Measurements from ENCODE around the gene C5. TPM values are rescaled to one million over a fixed set of nuclear protein-coding genes. Genes with fewer than 3 reads are reported as not detected.
"Not testable (repeated sequence)": the region's sequence is repeated elsewhere in the genome, so short reads cannot be mapped to it uniquely, and the experiment has no call there.

C5 gene
- polyA plus RNA-seq, 6 donors from 2014 or later: 0.47 to 1.7 (median 0.74) TPM; not detected in 1

DNA sequence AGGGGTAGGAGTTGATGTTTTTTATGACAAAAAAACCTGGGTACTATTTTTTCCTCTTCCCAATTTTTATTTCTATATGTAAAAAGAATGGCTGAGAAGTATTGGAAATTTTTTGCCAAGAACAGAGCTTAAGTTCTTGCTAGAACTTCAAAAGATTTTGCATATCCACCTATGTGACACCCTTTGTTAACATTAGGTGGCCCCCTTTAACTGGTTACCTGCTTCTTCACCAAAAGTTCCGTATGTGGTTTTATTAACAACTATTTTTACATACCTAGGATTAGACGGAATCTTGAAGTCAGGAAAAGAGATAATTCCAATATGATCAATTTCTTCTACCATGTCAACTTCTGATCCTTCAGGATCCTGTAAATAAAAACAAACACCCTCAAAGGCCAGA, 15.5 kb downstream of the C5 start:
- Mint-ChIP-seq H3K9me3 (peaks cover 0 to 5% (median 0%) of the 10 kb centered on the region in 7 donors), H3K4me3 (no peak overlapping the region), H3K4me1 (no peaks in the 10 kb centered on the region), H3K27me3 (no peaks in the 10 kb centered on the region), H3K27ac (no peak overlapping the region), H3K36me3 (peaks cover 0 to 14% of the 10 kb centered on the region in 2 donors)
- ATAC-seq (ENCODE audit: low read depth in 2 of 2) (no peak), DNase-seq (no peak)

DNA sequence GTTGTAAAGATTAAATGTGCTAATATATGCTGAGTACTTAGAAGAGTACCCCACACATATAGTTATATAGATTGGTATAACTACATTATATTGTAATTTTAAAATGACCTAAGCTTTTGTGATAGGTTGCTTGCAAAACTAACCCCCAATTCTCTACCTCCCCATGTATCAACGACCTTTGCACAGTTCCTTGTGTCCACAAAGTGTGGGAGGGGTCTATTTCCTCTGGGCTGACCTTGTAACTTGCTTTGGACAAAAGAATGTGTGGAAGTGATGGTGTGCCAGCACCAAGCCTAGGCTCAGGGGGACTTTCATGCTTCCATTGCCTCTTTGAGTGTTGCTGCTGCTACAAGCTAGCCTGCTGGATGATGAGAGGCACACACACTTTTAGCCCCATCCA, 20.6 kb downstream of the C5 start:
- Mint-ChIP-seq H3K9me3 (peaks cover 0 to 4% (median 0%) of the 10 kb centered on the region in 7 donors), H3K4me3 (no peak overlapping the region), H3K36me3 (peaks cover 6 to 8% of the 10 kb centered on the region in 2 donors), H3K27me3 (no peaks in the 10 kb centered on the region), H3K27ac (peak overlapping the region in 1 of 6 donors; percentile 9), H3K4me1 (no peaks in the 10 kb centered on the region)
- ATAC-seq (ENCODE audit: low read depth in 2 of 2): no peak
- DNase-seq: no peak

DNA sequence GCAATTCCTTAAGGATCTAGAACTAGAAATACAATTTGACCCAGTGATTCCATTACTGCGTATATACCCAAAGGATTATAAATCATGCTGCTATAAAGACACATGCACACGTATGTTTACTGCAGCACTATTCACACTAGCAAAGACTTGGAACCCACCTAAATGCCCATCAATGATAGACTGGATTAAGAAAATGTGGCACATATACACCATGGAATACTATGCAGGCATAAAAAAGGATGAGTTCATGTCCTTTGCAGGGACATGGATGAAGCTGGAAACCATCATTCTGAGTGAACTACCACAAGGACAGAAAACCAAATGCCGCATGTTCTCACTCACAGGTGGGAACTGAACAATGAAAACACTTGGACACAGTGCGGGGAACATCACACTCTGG, 21.8 kb downstream of the C5 start:
- peaks cover 6 to 13% of the 10 kb centered on the region in 2 donors for H3K36me3 Mint-ChIP-seq
- ATAC-seq (ENCODE audit: low read depth in 2 of 2); DNase-seq; H3K27ac Mint-ChIP-seq; H3K27me3 Mint-ChIP-seq; H3K4me1 Mint-ChIP-seq; H3K9me3 Mint-ChIP-seq; H3K4me3 Mint-ChIP-seq: not testable (repeated sequence)

DNA sequence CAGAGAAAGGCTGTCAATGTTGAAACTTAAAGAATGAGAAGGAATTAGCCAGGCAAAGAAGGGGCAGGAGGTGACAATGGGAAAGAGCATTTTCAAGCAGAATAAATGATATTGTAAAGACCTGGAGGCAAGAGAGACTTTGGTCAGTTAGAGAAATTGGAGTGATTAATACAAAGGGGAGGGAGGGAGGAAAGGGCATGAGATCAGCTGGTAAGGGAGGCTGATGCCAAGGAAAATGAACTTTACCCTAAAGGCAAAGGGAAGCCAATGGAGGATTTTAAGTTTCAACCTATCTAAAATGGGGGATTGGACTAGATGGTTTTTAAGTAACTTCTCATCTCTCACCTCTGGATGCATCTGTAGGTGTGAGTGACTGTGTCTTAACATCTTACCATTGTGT, 23.3 kb downstream of the C5 start:
- Mint-ChIP-seq H3K27ac (peak overlapping the region in 2 of 6 donors; percentile 45 to 88), H3K27me3 (no peaks in the 10 kb centered on the region), H3K4me1 (no peaks in the 10 kb centered on the region), H3K9me3 (peaks cover 0 to 4% (median 0%) of the 10 kb centered on the region in 7 donors), H3K4me3 (no peak overlapping the region), H3K36me3 (peaks cover 6 to 14% of the 10 kb centered on the region in 2 donors)
- ATAC-seq (ENCODE audit: low read depth in 2 of 2) (no peak), DNase-seq (no peak)

GRCh38 chr9:121026260-121026691, 23.8 kb downstream of the C5 start:
- peaks cover 6 to 14% of the 10 kb centered on the region in 2 donors for H3K36me3 Mint-ChIP-seq
- no peaks in the 10 kb centered on the region for H3K27me3 Mint-ChIP-seq
- no peaks in the 10 kb centered on the region for H3K4me1 Mint-ChIP-seq
- H3K9me3 Mint-ChIP-seq: peaks cover 0 to 4% (median 0%) of the 10 kb centered on the region in 7 donors
- DNase-seq (no peak), ATAC-seq (ENCODE audit: low read depth in 2 of 2) (no peak)
- H3K27ac Mint-ChIP-seq: peak overlapping the region in 1 of 6 donors; percentile 45
- no peak overlapping the region for H3K4me3 Mint-ChIP-seq

GRCh38 chr9:121024237-121024636, 25.8 kb downstream of the C5 start:
- H3K27ac Mint-ChIP-seq: no peak overlapping the region
- H3K4me1 Mint-ChIP-seq: no peaks in the 10 kb centered on the region
- no peak for DNase-seq
- no peak for ATAC-seq (ENCODE audit: low read depth in 2 of 2)
- peaks cover 0 to 4% (median 0%) of the 10 kb centered on the region in 7 donors for H3K9me3 Mint-ChIP-seq
- peaks cover 6 to 14% of the 10 kb centered on the region in 2 donors for H3K36me3 Mint-ChIP-seq
- no peaks in the 10 kb centered on the region for H3K27me3 Mint-ChIP-seq
- H3K4me3 Mint-ChIP-seq: no peak overlapping the region

DNA sequence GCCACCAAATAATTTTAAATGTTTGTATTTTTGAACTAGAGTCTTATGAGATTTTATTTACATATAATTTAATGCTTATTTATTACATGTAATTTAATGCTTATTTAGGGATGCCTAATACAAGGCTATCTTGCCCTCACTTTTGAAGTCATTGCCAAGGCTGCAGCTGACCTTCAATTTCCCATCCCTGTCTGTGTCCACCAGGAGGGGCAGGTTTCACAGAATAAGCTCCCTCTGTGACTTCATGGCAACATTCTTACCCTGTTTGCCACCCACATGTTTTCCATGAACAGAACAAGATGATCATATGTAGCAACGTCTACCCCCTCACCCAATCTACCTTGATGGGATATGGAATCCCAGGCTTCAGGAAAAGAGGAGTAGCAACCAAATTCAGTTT, 27.0 kb downstream of the C5 start:
- Mint-ChIP-seq H3K36me3 (peaks cover 7 to 14% of the 10 kb centered on the region in 2 donors), H3K4me3 (no peak overlapping the region), H3K9me3 (peaks cover 0 to 4% (median 0%) of the 10 kb centered on the region in 7 donors), H3K27ac (no peak overlapping the region), H3K27me3 (no peaks in the 10 kb centered on the region), H3K4me1 (no peaks in the 10 kb centered on the region)
- ATAC-seq (ENCODE audit: low read depth in 2 of 2) (no peak), DNase-seq (no peak)

DNA sequence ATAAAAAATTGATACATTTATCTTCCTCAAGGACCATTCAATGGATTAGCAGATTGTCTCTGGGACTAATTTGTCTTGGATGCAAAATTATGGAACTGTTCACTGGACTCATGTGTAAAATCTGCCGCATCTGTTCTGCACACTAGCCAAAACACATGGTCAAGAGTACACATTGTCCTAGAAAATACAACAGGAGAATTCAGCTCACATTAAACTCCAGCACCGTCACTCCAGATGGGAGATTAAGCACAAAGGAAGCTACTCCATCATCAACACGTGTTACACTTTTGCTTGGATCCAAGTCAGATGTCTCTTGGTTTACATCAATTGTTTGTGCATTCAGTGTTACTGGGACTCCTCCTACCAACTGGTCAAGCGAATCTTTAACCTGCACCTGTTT, 28.8 kb downstream of the C5 start:
- DNase-seq: no peak
- H3K4me3 Mint-ChIP-seq: no peak overlapping the region

DNA sequence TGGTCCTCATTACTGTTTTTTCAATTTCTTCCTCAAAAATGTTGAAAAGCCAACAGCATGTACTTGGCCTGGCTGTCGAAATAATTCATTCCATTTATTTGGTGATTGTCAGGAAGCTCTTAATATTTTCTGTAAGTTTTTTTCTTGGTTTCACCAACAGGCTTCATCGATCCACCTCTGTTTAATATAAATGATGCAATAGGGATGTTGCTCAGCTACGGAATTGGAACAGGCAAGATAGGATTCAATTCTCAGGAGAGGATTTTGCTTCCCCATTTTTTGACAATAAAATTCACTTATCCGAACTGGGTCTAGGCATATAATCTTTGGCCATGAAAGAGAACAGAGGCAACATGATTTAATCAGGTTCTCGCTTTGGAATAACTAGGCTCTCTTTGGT, 30.8 kb downstream of the C5 start:
- no peaks in the 10 kb centered on the region for H3K9me3 Mint-ChIP-seq
- H3K27ac Mint-ChIP-seq: no peak overlapping the region
- no peak for DNase-seq
- H3K4me3 Mint-ChIP-seq: no peak overlapping the region
- H3K36me3 Mint-ChIP-seq: peaks cover 6 to 7% of the 10 kb centered on the region in 2 donors
- H3K4me1 Mint-ChIP-seq: no peaks in the 10 kb centered on the region
- H3K27me3 Mint-ChIP-seq: no peaks in the 10 kb centered on the region
- ATAC-seq (ENCODE audit: low read depth in 2 of 2): no peak

More for the DNA sequence above, 28.8 kb downstream of the C5 start:
- no peaks in the 10 kb centered on the region for H3K27me3 Mint-ChIP-seq
- H3K27ac Mint-ChIP-seq: no peak overlapping the region
- no peaks in the 10 kb centered on the region for H3K4me1 Mint-ChIP-seq
- peaks cover 7% of the 10 kb centered on the region in 2 donors for H3K36me3 Mint-ChIP-seq
- no peaks in the 10 kb centered on the region for H3K9me3 Mint-ChIP-seq
- no peak for ATAC-seq (ENCODE audit: low read depth in 2 of 2)

DNA sequence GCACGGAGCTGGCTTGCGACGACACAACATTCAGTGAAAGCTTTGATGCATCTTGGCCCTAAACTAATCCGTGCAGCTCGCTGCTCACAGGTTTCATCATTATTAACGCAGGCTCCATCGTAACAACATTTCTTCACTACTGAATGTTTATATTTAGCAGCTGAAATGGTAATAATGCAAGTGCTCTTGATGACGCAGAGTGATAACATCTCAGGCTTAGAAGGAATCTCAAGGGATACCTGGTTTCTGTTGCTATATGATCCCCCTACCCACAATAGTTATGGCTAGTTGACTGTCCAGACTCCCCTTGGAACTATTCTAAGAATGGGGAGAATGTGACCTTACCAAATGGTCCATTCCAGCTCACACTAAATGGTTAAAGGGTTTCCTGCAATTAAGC, 36.2 kb downstream of the C5 start:
- Mint-ChIP-seq H3K9me3 (no peaks in the 10 kb centered on the region), H3K4me1 (no peaks in the 10 kb centered on the region), H3K27ac (peak overlapping the region in 1 of 6 donors; percentile 30), H3K27me3 (no peaks in the 10 kb centered on the region), H3K4me3 (no peak overlapping the region), H3K36me3 (peaks cover 0 to 8% of the 10 kb centered on the region in 2 donors)
- DNase-seq (no peak), ATAC-seq (ENCODE audit: low read depth in 2 of 2) (no peak)

- DNase-seq: no peak
- Mint-ChIP-seq H3K27ac (no peak overlapping the region), H3K4me3 (no peak overlapping the region), H3K27me3 (no peaks in the 10 kb centered on the region), H3K9me3 (no peaks in the 10 kb centered on the region), H3K4me1 (no peaks in the 10 kb centered on the region), H3K36me3 (peaks cover 0 to 23% of the 10 kb centered on the region in 2 donors)
- no peak for ATAC-seq (ENCODE audit: low read depth in 2 of 2)
Observed at GRCh38 chr9:121009650-121010049, 40.4 kb downstream of the C5 start.

GRCh38 chr9:120999317-120999716, 50.8 kb downstream of the C5 start:
- Mint-ChIP-seq H3K36me3 (peaks cover 0 to 4% of the 10 kb centered on the region in 2 donors), H3K4me3 (no peak overlapping the region), H3K9me3 (no peaks in the 10 kb centered on the region)

DNA sequence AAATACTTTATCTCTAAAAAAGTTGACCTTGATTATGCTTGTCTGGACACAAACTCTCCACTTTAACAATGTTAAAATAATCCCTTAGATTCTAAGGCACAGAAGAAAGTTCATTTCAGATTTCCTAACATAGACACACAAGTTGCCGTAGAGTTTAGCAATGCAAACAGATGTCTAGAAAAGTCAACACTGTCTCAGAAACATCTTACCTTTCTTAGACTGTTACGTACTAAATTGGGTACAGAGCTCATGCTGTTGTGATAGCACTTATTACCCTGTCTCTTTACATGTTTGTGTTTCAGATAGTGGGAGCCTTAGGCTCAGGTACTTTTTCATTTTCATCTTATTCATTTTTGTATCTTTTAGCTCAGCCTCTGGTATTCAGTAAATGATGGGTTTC, 52.0 kb downstream of the C5 start:
- no peaks in the 10 kb centered on the region for H3K27me3 Mint-ChIP-seq
- H3K27ac Mint-ChIP-seq: no peak overlapping the region
- H3K9me3 Mint-ChIP-seq: no peaks in the 10 kb centered on the region
- H3K36me3 Mint-ChIP-seq: peaks cover 0 to 4% of the 10 kb centered on the region in 2 donors
- no peak overlapping the region for H3K4me3 Mint-ChIP-seq
- ATAC-seq (ENCODE audit: low read depth in 2 of 2) (no peak), DNase-seq (no peak)
- H3K4me1 Mint-ChIP-seq: no peaks in the 10 kb centered on the region

More at GRCh38 chr9:120999317-120999716, 50.8 kb downstream of the C5 start:
- no peak overlapping the region for H3K27ac Mint-ChIP-seq
- H3K4me1 Mint-ChIP-seq: no peaks in the 10 kb centered on the region
- ATAC-seq (ENCODE audit: low read depth in 2 of 2): no peak
- H3K27me3 Mint-ChIP-seq: no peaks in the 10 kb centered on the region
- no peak for DNase-seq

DNA sequence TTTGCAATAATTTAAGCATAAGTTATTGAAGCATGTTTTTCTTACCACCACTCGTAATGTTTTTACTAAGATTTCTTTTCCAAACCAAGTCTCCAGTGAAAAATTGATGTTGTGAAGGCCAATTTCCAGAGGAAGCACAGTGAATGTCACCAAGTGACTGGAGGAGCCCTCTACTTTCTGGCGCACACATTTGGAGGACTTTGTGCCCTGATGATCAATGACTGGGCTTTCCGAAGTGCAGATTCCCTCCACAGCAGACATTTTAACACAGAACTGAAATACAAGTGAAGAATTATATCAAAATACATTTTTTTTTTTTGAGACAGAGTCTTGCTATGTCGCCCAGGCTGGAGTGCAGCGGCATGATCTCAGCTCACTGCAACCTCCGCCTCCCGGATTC, 52.6 kb downstream of the C5 start:
- Mint-ChIP-seq H3K4me1 (no peaks in the 10 kb centered on the region), H3K27ac (peak overlapping the region in 1 of 6 donors; percentile 16), H3K27me3 (no peaks in the 10 kb centered on the region), H3K36me3 (peaks cover 0 to 9% of the 10 kb centered on the region in 2 donors), H3K9me3 (no peaks in the 10 kb centered on the region), H3K4me3 (no peak overlapping the region)
- DNase-seq (no peak), ATAC-seq (ENCODE audit: low read depth in 2 of 2) (no peak)

GRCh38 chr9:120996409-120996808, 53.7 kb downstream of the C5 start:
- Mint-ChIP-seq H3K27ac (no peak overlapping the region), H3K4me3 (no peak overlapping the region), H3K9me3 (no peaks in the 10 kb centered on the region), H3K27me3 (no peaks in the 10 kb centered on the region), H3K36me3 (peaks cover 0 to 10% of the 10 kb centered on the region in 2 donors), H3K4me1 (no peaks in the 10 kb centered on the region)
- ATAC-seq (ENCODE audit: low read depth in 2 of 2): no peak
- DNase-seq: no peak

Measured in naive B cell (primary cell).